ENCODE data around the gene ACOT7.

Gene ACOT7

DNA sequence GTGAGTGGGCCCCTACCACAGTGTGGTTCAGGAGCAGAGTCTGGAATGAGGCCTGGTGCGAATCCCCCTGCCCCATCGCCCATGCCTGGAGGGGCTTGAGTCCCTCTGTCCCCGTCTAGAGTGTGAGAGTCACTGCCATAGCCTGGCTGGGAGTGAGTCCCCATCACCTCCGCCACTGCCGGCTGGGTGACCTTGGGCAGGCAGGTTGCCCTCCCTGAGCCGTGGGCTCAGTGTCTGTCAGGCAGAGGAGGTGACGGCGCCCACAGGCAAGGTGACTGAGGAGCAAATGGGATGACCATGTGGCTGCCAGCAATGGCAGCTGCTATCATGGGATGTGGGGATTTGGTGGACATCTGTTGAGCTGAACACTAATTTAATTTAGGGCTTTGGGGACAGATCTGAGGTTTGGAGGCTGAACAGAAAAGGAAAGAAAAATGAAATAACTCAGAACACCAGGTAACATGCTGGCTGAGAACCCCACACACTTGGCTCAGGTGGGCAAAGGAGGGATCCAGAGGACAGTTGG, 94.6 kb downstream of the ACOT7 start:
- no peak for DNase-seq (ENCODE audit: low read depth)
- TF ChIP-seq, protein P1, sequence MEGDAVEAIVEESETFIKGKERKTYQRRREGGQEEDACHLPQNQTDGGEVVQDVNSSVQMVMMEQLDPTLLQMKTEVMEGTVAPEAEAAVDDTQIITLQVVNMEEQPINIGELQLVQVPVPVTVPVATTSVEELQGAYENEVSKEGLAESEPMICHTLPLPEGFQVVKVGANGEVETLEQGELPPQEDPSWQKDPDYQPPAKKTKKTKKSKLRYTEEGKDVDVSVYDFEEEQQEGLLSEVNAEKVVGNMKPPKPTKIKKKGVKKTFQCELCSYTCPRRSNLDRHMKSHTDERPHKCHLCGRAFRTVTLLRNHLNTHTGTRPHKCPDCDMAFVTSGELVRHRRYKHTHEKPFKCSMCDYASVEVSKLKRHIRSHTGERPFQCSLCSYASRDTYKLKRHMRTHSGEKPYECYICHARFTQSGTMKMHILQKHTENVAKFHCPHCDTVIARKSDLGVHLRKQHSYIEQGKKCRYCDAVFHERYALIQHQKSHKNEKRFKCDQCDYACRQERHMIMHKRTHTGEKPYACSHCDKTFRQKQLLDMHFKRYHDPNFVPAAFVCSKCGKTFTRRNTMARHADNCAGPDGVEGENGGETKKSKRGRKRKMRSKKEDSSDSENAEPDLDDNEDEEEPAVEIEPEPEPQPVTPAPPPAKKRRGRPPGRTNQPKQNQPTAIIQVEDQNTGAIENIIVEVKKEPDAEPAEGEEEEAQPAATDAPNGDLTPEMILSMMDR (conservative IDR thresholded peaks at IDR 0.05; ENCODE audit: low read depth, low read length), result no peak
- H3K4me3 ChIP-seq (ENCODE audit: low read depth, low read length), result no peak overlapping the region

DNA sequence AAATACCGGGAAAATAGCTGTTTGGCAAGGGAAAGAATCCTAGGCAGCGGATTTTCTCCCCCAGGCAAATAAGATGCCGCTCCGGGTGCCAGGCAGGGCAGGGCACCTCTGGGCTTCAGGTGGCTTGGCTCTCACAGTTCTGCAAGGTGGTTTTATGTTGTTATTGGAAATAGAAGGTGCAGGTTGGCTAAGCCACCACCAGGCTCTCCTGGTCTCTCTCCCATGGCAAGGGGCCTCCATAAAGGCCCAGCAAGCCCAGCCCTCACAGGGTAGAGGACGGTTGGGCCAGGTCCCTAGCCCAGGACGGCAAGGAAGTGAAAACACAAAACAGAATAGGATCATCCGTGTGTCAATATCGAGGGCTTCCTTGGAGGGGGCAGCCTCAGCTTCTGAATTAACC, 95.0 kb downstream of the ACOT7 start:
- TF ChIP-seq, protein P1 (conservative IDR thresholded peaks at IDR 0.05; ENCODE audit: low read depth, low read length), result no peak
- no peak for DNase-seq (ENCODE audit: low read depth)

DNA sequence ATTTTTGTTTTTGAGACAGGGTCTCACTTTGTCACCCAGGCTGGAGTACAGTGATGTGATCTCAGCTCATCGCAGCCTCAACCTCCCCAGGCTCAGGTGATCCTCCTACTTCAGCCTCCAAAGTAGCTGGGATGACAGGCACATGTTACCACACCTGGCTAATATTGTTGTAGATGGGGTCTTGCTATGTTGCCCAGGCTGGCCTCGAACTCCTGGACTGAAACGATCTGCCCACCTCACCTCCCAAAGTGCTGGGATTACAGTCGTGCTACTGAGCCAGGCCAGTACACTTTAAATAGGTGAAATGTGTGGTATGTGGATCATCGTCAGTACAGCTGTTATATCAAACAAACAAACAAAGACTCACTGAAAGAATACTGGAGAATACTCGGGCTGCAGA, 97.7 kb downstream of the ACOT7 start:
- TF ChIP-seq, protein P1 (conservative IDR thresholded peaks at IDR 0.05; ENCODE audit: low read depth, low read length), result no peak
- H3K4me3 ChIP-seq (ENCODE audit: low read depth, low read length), result no peak overlapping the region
- no peak for DNase-seq (ENCODE audit: low read depth)

More for the DNA sequence above, 95.0 kb downstream of the ACOT7 start:
- no peak overlapping the region for H3K4me3 ChIP-seq (ENCODE audit: low read depth, low read length)

DNA sequence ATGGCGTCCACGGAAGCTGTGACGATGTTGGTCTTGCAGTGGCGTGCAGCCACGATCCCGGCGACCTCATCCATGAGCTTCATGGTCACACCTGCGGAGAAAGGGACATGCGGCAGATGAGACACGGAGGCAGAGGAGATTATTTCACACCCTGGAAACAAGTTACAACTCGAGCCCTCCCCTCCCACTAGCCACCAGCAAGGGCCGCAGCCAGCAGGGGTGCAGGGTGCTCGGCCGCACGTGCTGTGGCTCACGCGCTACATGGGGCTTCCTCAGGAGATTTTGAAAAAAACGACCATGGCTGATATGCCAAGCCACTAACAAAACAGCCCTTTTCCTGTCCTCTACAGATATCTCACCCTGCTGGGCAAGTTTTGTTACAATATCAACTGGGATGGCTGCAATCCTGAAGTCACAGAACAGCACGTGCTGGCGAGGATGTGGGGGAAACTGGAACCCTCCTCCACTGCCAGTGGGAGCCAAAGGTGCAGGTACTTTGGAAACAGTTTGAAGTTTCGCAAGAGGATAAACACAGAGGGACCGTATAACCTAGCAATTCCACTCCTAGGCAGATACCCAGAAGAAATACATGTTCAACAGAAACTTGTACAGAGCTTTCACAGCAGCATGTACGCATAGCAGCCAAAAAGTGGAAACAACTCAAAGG, 98.5 kb downstream of the ACOT7 start:
- TF ChIP-seq, protein P1 (conservative IDR thresholded peaks at IDR 0.05; ENCODE audit: low read depth, low read length), result no peak
- H3K4me3 ChIP-seq (ENCODE audit: low read depth, low read length), result no peak overlapping the region
- DNase-seq (ENCODE audit: low read depth), result no peak

DNA sequence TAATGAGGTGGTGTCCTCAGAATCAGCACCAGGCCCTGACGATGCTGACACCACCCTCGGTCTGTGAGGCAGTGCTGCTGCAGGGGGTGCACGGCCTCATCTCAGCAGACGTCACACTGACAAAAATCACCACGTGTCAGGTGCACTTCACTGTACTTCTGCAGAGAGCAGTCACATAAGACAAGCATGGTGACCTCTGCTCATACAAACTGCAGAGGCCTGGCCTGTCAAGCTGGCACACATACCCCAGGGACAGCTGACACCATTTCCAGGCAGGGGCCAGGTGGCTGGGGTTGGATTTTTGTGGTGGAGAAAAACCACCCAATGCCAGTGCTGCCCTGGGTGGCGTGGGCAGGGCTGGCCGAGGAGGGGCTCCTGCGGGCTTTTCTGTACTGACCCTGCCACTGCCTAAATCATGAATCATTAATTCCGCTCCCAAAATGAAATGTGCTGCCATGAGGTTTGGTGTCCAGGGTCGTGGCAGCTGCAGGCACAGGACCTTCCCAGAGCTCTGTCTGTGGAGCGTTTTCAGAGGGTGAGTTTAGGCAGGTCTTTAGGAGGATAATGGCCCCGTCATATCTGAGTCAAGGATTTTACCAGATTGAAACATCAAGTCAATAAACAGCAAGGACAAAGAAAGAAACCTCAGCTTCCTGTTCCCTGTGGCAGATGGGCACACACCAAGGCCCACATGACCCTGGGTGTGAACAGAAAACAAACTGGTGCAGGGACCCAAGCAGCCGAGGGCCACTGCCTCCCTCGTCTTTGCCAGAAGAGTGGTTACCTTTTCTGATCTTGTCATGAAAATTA, 99.3 kb downstream of the ACOT7 start:
- DNase-seq (ENCODE audit: low read depth), result no peak

DNA sequence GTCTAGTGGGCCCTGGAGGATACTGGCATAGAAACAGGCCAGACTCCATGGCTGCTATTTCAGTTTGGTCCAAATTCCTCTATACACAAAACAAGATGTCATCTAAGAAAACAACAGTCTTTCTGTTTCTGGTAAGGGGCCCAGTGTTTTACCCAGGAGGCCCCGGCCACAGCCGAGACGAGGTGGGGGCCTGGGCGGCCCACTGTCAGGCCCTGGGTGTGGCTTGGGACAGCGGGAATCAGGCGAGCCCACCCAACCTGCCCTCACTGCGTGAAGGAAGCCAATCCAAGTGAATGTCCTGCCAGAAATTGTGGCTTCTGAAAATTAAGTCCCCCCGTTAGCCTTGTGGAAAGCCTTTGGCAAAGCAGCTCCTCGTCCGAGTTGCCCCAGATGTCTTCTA, 101.5 kb downstream of the ACOT7 start:
- no peak for DNase-seq (ENCODE audit: low read depth)
- H3K4me3 ChIP-seq (ENCODE audit: low read depth, low read length), result no peak overlapping the region
- TF ChIP-seq, protein P1 (conservative IDR thresholded peaks at IDR 0.05; ENCODE audit: low read depth, low read length), result no peak

More for the DNA sequence above, 99.3 kb downstream of the ACOT7 start:
- TF ChIP-seq, protein P1 (conservative IDR thresholded peaks at IDR 0.05; ENCODE audit: low read depth, low read length), result no peak
- no peak overlapping the region for H3K4me3 ChIP-seq (ENCODE audit: low read depth, low read length)

Data from choroid plexus epithelial cell (primary cell).